Measurements from ENCODE around the gene NOD1. TPM values are rescaled to one million over a fixed set of nuclear protein-coding genes. Genes with fewer than 3 reads are reported as not detected.
"Not testable (repeated sequence)": the region's sequence is repeated elsewhere in the genome, so short reads cannot be mapped to it uniquely, and the experiment has no call there.

The NOD1 gene
- total and polyA plus RNA-seq, 2 donors (not counting 1 experiment from before 2014, with no cell fraction given): 20.6 to 28.8 TPM

DNA sequence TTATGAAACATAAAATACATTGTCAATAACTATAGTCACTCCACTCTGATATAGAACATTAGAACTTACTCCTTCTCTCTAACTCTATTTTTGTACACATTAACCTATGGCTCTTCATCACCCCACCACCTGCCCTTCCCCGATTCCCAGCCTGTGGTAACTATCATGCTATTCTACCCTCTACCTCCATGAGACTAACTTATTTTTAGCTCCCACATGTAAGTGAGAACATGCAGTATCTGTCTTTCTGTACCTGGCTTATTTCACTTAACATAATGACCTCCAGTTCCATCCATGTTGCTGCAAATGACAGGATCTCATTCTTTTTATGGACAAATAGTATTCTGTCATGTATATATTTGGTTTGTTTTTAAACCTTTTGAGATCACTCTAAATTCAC is 8.8 kb upstream of the NOD1 start:
- Histone ChIP-seq H3K79me2 (ENCODE audit: control insufficient read depth, insufficient read depth, low read length) (no peaks in the 10 kb centered on the region), H3K9me3 (ENCODE audit: control extremely low read depth in 1 of 3, control insufficient read depth in 2 of 3, insufficient read depth in 1 of 3, low read length in 2 of 3) (peaks cover 0 to 4% (median 4%) of the 10 kb centered on the region in 3 donors), H3K4me1 (ENCODE audit: control insufficient read depth in 2 of 2, insufficient read depth in 2 of 2, low read length in 2 of 2) (no peaks in the 10 kb centered on the region), H3K27ac (ENCODE audit: low read length in 2 of 2) (no peak overlapping the region), H3K9ac (ENCODE audit: low read length) (no peak overlapping the region), H4K20me1 (ENCODE audit: control insufficient read depth, insufficient read depth, low read length, poor library complexity, severe bottlenecking) (no peaks in the 10 kb centered on the region), H3K4me2 (replicated peaks; ENCODE audit: low read depth, low read length, poor library complexity, severe bottlenecking) (no peak overlapping the region), H3K27me3 (replicated peaks in 1 of 4; ENCODE audit: control extremely low read depth in 1 of 4, control insufficient read depth in 3 of 4, insufficient read depth in 4 of 4, low read length in 3 of 4) (no peaks in the 10 kb centered on the region), H2AFZ (ENCODE audit: insufficient read depth, low read depth, low read length, poor library complexity, severe bottlenecking) (no peak overlapping the region), H3K4me3 (ENCODE audit: control extremely low read depth in 1 of 5, extremely low read depth in 1 of 5, insufficient read depth in 1 of 5, low read depth in 2 of 5, low read length in 4 of 5) (no peak overlapping the region), H3K36me3 (replicated peaks in 1 of 2; ENCODE audit: control extremely low read depth in 1 of 2, control insufficient read depth in 1 of 2, extremely low read depth in 1 of 2, insufficient read depth in 2 of 2, low read length in 1 of 2) (no peaks in the 10 kb centered on the region)
- DNase-seq (no peak), ATAC-seq (ENCODE audit: low read depth) (no peak)
- ChIA-PET CTCF (no interaction called here), POLR2A (no interaction called here)
- H3K27ac Mint-ChIP-seq: no peak overlapping the region
- intact Hi-C loops (cut with micrococcal nuclease): no loop called here
- H3K27me3 Mint-ChIP-seq: peaks cover 4% of the 10 kb centered on the region
- H3K4me3 Mint-ChIP-seq: no peak overlapping the region
- no peaks in the 10 kb centered on the region for H3K4me1 Mint-ChIP-seq
- 100% methylated on average over 1 of the region's 1 CpG for WGBS (ENCODE audit: insufficient coverage)
- H3K9me3 Mint-ChIP-seq (ENCODE audit: insufficient read depth): no peaks in the 10 kb centered on the region
- TF ChIP-seq EZH2 (IDR thresholded peaks at IDR 0.05; ENCODE audit: borderline replicate concordance, insufficient read depth, low read depth, low read length, poor library complexity, severe bottlenecking): no peak
- TF ChIP-seq, protein P1, sequence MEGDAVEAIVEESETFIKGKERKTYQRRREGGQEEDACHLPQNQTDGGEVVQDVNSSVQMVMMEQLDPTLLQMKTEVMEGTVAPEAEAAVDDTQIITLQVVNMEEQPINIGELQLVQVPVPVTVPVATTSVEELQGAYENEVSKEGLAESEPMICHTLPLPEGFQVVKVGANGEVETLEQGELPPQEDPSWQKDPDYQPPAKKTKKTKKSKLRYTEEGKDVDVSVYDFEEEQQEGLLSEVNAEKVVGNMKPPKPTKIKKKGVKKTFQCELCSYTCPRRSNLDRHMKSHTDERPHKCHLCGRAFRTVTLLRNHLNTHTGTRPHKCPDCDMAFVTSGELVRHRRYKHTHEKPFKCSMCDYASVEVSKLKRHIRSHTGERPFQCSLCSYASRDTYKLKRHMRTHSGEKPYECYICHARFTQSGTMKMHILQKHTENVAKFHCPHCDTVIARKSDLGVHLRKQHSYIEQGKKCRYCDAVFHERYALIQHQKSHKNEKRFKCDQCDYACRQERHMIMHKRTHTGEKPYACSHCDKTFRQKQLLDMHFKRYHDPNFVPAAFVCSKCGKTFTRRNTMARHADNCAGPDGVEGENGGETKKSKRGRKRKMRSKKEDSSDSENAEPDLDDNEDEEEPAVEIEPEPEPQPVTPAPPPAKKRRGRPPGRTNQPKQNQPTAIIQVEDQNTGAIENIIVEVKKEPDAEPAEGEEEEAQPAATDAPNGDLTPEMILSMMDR (IDR thresholded peaks at IDR 0.05): no peak

DNA sequence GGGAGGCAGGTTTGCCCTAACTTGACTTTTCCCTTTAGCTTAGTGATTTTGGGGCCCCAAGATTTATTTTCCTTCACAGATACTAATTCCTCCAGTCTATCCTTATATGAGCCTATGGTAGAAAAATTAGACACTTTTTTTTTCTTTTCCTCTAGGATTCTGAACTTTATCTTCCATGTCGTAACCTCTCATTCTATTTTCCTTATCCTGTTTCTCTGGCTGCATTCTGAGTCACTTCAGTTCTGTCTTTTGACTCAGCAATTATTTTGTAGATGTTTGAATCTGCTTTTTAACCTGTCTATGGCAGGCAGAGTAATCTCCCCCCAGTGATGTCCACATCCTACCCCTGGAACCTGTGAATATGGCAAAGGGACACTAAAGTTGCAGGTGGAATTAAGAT is 7.1 kb upstream of the NOD1 start:
- Histone ChIP-seq H3K79me2 (ENCODE audit: control insufficient read depth, insufficient read depth, low read length) (no peaks in the 10 kb centered on the region), H3K36me3 (replicated peaks in 1 of 2; ENCODE audit: control extremely low read depth in 1 of 2, control insufficient read depth in 1 of 2, extremely low read depth in 1 of 2, insufficient read depth in 2 of 2, low read length in 1 of 2) (no peaks in the 10 kb centered on the region)

DNA sequence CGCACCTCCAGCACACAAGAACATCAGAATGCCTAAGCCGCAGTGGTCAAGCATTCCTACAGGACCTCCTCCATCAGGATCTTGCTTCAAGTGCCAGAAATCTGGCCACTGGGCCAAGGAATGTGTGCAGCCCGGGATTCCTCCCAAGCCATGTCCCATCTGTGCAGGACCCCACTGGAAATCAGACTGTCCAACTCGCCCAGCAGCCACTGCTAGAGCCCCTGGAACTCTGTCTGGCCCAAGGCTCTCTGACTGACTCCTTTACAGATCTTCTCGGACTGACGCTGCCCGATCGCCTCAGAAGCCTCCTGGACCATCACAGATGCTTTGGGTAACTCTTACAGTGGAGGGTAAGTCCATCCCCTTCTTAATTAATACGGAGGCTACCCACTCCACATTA is 2.8 kb upstream of the NOD1 start:
- H3K4me2 ChIP-seq (replicated peaks; ENCODE audit: low read depth, low read length, poor library complexity, severe bottlenecking); H3K27me3 ChIP-seq (replicated peaks in 1 of 4; ENCODE audit: control extremely low read depth in 1 of 4, control insufficient read depth in 3 of 4, insufficient read depth in 4 of 4, low read length in 3 of 4); POLR2A ChIA-PET; DNase-seq; H3K9me3 ChIP-seq (ENCODE audit: control extremely low read depth in 1 of 3, control insufficient read depth in 2 of 3, insufficient read depth in 1 of 3, low read length in 2 of 3); ATAC-seq (ENCODE audit: low read depth); H3K36me3 ChIP-seq (replicated peaks in 1 of 2; ENCODE audit: control extremely low read depth in 1 of 2, control insufficient read depth in 1 of 2, extremely low read depth in 1 of 2, insufficient read depth in 2 of 2, low read length in 1 of 2); H2AFZ ChIP-seq (ENCODE audit: insufficient read depth, low read depth, low read length, poor library complexity, severe bottlenecking); H3K4me3 ChIP-seq (ENCODE audit: control extremely low read depth in 1 of 5, extremely low read depth in 1 of 5, insufficient read depth in 1 of 5, low read depth in 2 of 5, low read length in 4 of 5); H3K9me3 Mint-ChIP-seq (ENCODE audit: insufficient read depth); H3K27me3 Mint-ChIP-seq; H3K27ac Mint-ChIP-seq; CTCF ChIA-PET; H4K20me1 ChIP-seq (ENCODE audit: control insufficient read depth, insufficient read depth, low read length, poor library complexity, severe bottlenecking); intact Hi-C loops (cut with micrococcal nuclease); H3K4me3 Mint-ChIP-seq; H3K9ac ChIP-seq (ENCODE audit: low read length); H3K27ac ChIP-seq (ENCODE audit: low read length in 2 of 2): not testable (repeated sequence)
- 93% methylated on average over 8 of the region's 9 CpGs for WGBS (ENCODE audit: insufficient coverage)
- Histone ChIP-seq H3K4me1 (ENCODE audit: control insufficient read depth in 2 of 2, insufficient read depth in 2 of 2, low read length in 2 of 2) (peaks cover 21 to 25% of the 10 kb centered on the region in 2 donors), H3K79me2 (ENCODE audit: control insufficient read depth, insufficient read depth, low read length) (peaks cover 24% of the 10 kb centered on the region)
- peaks cover 31% of the 10 kb centered on the region for H3K4me1 Mint-ChIP-seq

More for the DNA sequence above, 7.1 kb upstream of the NOD1 start:
- Histone ChIP-seq H3K27me3 (replicated peaks in 1 of 4; ENCODE audit: control extremely low read depth in 1 of 4, control insufficient read depth in 3 of 4, insufficient read depth in 4 of 4, low read length in 3 of 4) (no peaks in the 10 kb centered on the region), H3K4me2 (replicated peaks; ENCODE audit: low read depth, low read length, poor library complexity, severe bottlenecking) (no peak overlapping the region), H4K20me1 (ENCODE audit: control insufficient read depth, insufficient read depth, low read length, poor library complexity, severe bottlenecking) (no peaks in the 10 kb centered on the region), H3K4me3 (ENCODE audit: control extremely low read depth in 1 of 5, extremely low read depth in 1 of 5, insufficient read depth in 1 of 5, low read depth in 2 of 5, low read length in 4 of 5) (no peak overlapping the region), H3K27ac (ENCODE audit: low read length in 2 of 2) (no peak overlapping the region), H3K9ac (ENCODE audit: low read length) (no peak overlapping the region), H3K4me1 (ENCODE audit: control insufficient read depth in 2 of 2, insufficient read depth in 2 of 2, low read length in 2 of 2) (no peaks in the 10 kb centered on the region), H2AFZ (ENCODE audit: insufficient read depth, low read depth, low read length, poor library complexity, severe bottlenecking) (no peak overlapping the region), H3K9me3 (ENCODE audit: control extremely low read depth in 1 of 3, control insufficient read depth in 2 of 3, insufficient read depth in 1 of 3, low read length in 2 of 3) (peaks cover 0 to 4% (median 0%) of the 10 kb centered on the region in 3 donors)
- DNase-seq (no peak), ATAC-seq (ENCODE audit: low read depth) (no peak)
- CTCF ChIA-PET: no interaction called here
- Mint-ChIP-seq H3K4me3 (no peak overlapping the region), H3K27ac (no peak overlapping the region), H3K9me3 (ENCODE audit: insufficient read depth) (no peaks in the 10 kb centered on the region), H3K27me3 (no peaks in the 10 kb centered on the region), H3K4me1 (no peaks in the 10 kb centered on the region)
- intact Hi-C loops (cut with micrococcal nuclease): no loop called here
- no CpG with 5 or more reads among the region's 1 CpG for whole genome bisulfite sequencing (ENCODE audit: insufficient coverage)
- TF ChIP-seq EZH2 (IDR thresholded peaks at IDR 0.05; ENCODE audit: borderline replicate concordance, insufficient read depth, low read depth, low read length, poor library complexity, severe bottlenecking): no peak
- TF ChIP-seq, protein P1 (IDR thresholded peaks at IDR 0.05): no peak
- POLR2A ChIA-PET: no interaction called here
